Loucy (cell line): ENCODE results near the gene ATP1B2.

Experiments
- H2AFZ ChIP-seq: fragments of 200-600 bp; sonication (generic); 2 replicates; pipeline ENCODE4 v1.6.0; 2016; ENCODE audit warnings: antibody characterized with exemption, mild to moderate bottlenecking, low read length, moderate library complexity
- H3F3A ChIP-seq: fragments of 200-600 bp; 2 replicates; pipeline ENCODE4 v1.6.0; 2016; ENCODE audit warnings: antibody characterized with exemption, low read depth, mild to moderate bottlenecking
- H3K27me3 ChIP-seq: fragments of 200-600 bp; sonication (generic); 2 replicates; pipeline ENCODE4 v1.6.1; 2014; ENCODE audit warnings: low read length, mild to moderate bottlenecking; ENCODE audit not compliant: insufficient read depth, poor library complexity, severe bottlenecking
- H3K36me3 ChIP-seq: fragments of 200-600 bp; sonication (generic); 2 replicates; pipeline ENCODE4 v1.6.1; 2016; ENCODE audit warnings: low read length; ENCODE audit not compliant: insufficient read depth
- H3K4me1 ChIP-seq: fragments of 200-600 bp; sonication (generic); 2 replicates; pipeline ENCODE4 v1.5.1; 2014; ENCODE audit warnings: low read length, mild to moderate bottlenecking; ENCODE audit not compliant: insufficient read depth, poor library complexity, severe bottlenecking
- H3K4me2 ChIP-seq: fragments of 200-600 bp; sonication (generic); 2 replicates; pipeline ENCODE4 v1.6.0; 2014; ENCODE audit warnings: antibody characterized with exemption, low read length, low read depth, mild to moderate bottlenecking; ENCODE audit not compliant: poor library complexity, severe bottlenecking
- H3K4me3 ChIP-seq: fragments of 200-600 bp; sonication (generic); 2 replicates; pipeline ENCODE4 v1.5.1; 2014; ENCODE audit warnings: low read length, mild to moderate bottlenecking, mixed read lengths; ENCODE audit not compliant: poor library complexity, severe bottlenecking
- H3K79me2 ChIP-seq: fragments of 200-600 bp; sonication (generic); 2 replicates; pipeline ENCODE4 v1.6.1; 2014; ENCODE audit warnings: low read length; ENCODE audit not compliant: insufficient read depth
- H3K9ac ChIP-seq: fragments of 200-600 bp; sonication (generic); 2 replicates; pipeline ENCODE4 v1.6.0; 2014; ENCODE audit warnings: mild to moderate bottlenecking, low read depth, low read length, moderate library complexity; ENCODE audit not compliant: poor library complexity, severe bottlenecking
- H3K9me2 ChIP-seq: fragments of 200-600 bp; sonication (generic); replicated peaks from 2 replicates; pipeline ENCODE4 v1.6.1; 2016; ENCODE audit warnings: low read depth, low read length, mixed read lengths
- H3K9me3 ChIP-seq: fragments of 200-600 bp; sonication (generic); 2 replicates; pipeline ENCODE4 v1.6.1; 2014; ENCODE audit warnings: mild to moderate bottlenecking, antibody characterized with exemption, low read length, low read depth; ENCODE audit not compliant: insufficient read depth
- H4K20me1 ChIP-seq: fragments of 200-600 bp; sonication (generic); 2 replicates; pipeline ENCODE4 v1.6.0; 2014; ENCODE audit warnings: antibody characterized with exemption, low read length, mild to moderate bottlenecking; ENCODE audit not compliant: insufficient read depth, poor library complexity, severe bottlenecking
- CTCF ChIP-seq: fragments of 200-600 bp; sonication (generic); conservative IDR thresholded peaks from 2 replicates; pipeline ENCODE4 v1.5.1; 2014; ENCODE audit warnings: mild to moderate bottlenecking, antibody characterized with exemption, low read length
- EZH2phosphoT487 ChIP-seq: fragments of 200-600 bp; IDR thresholded peaks from 2 replicates; pipeline ENCODE4 v1.6.1; 2018; ENCODE audit warnings: antibody characterized with exemption, mild to moderate bottlenecking, moderate library complexity, borderline replicate concordance

Gene ATP1B2

GRCh38 chr17:7651097-7651664, 455 bp downstream of the ATP1B2 start:
- no peaks in the 10 kb centered on the region for H3K4me1 ChIP-seq
- H3K9ac ChIP-seq: no peak overlapping the region
- no peaks in the 10 kb centered on the region for H3K9me2 ChIP-seq
- H3K36me3 ChIP-seq: no peaks in the 10 kb centered on the region
- H2AFZ ChIP-seq: 0 out of 2 replicates have a peak overlapping the region, but pooled peaks have one; percentile 17
- H3K4me3 ChIP-seq: peak overlapping the region; percentile 57
- no peaks in the 10 kb centered on the region for H3K79me2 ChIP-seq
- H3K27me3 ChIP-seq: no peaks in the 10 kb centered on the region
- H3F3A ChIP-seq: no peaks in the 10 kb centered on the region
- H4K20me1 ChIP-seq: no peaks in the 10 kb centered on the region
- TF ChIP-seq CTCF (no peak), EZH2phosphoT487 (no peak)
- peak overlapping the region; percentile 61 for H3K4me2 ChIP-seq
- H3K9me3 ChIP-seq: no peaks in the 10 kb centered on the region

GRCh38 chr17:7651665-7652387, 1.1 kb downstream of the ATP1B2 start:
- Histone ChIP-seq H3K4me1 (no peaks in the 10 kb centered on the region), H3K4me3 (no peak overlapping the region), H2AFZ (no peak overlapping the region), H4K20me1 (no peaks in the 10 kb centered on the region), H3F3A (no peaks in the 10 kb centered on the region), H3K79me2 (no peaks in the 10 kb centered on the region), H3K27me3 (no peaks in the 10 kb centered on the region), H3K9me3 (no peaks in the 10 kb centered on the region), H3K9ac (no peak overlapping the region), H3K4me2 (no peak overlapping the region), H3K9me2 (no peaks in the 10 kb centered on the region), H3K36me3 (no peaks in the 10 kb centered on the region)
- TF ChIP-seq CTCF (no peak), EZH2phosphoT487 (no peak)

GRCh38 chr17:7652388-7653356, 1.9 kb downstream of the ATP1B2 start:
- no peak for TF ChIP-seq CTCF
- Histone ChIP-seq H3F3A (no peaks in the 10 kb centered on the region), H3K36me3 (no peaks in the 10 kb centered on the region), H4K20me1 (no peaks in the 10 kb centered on the region), H2AFZ (no peak overlapping the region), H3K9me2 (no peaks in the 10 kb centered on the region), H3K4me3 (no peak overlapping the region), H3K79me2 (no peaks in the 10 kb centered on the region), H3K27me3 (no peaks in the 10 kb centered on the region), H3K9me3 (no peaks in the 10 kb centered on the region), H3K4me1 (no peaks in the 10 kb centered on the region), H3K4me2 (no peak overlapping the region), H3K9ac (no peak overlapping the region)
